ENCODE measurements around the gene DHRS12.

The DHRS12 gene, protein sequence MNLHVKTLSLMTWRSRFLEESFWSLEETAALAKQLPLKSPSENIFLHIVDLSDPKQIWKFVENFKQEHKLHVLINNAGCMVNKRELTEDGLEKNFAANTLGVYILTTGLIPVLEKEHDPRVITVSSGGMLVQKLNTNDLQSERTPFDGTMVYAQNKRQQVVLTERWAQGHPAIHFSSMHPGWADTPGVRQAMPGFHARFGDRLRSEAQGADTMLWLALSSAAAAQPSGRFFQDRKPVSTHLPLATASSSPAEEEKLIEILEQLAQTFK

GRCh38 chr13:51803422-51804294, at the start of gene DHRS12:
Gene DHRS12, minus strand, starts transcription at chr13:51804163. Its CDS starts 4,504 bp downstream, at chr13:51799659.
- DNase-seq: peak; percentile 83

- no peak for DNase-seq
These were observed 45.5 kb upstream of the DHRS12 start for GRCh38 chr13:51849145-51850101.

DNA sequence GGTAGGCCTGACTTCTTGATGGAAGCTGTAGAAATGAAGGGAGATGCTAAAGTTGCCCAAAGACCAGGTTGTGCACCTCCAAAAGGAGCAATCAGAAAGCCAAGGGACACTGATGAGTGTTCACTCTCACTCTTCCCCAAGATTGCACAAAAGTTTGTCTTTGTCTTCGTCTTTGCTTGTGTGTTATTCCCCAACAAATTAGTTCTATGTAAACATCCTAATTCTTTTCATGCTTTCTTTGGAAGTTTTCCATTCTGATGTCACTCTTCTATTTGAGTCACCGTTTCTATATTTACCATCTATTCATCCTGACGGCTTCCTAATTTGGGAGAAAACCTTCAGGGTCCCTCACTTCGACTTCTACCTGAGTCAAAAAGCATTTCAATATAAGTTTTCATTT, 44.7 kb upstream of the DHRS12 start:
- no peak for DNase-seq

- DNase-seq: no peak
These were observed 42.8 kb upstream of the DHRS12 start for GRCh38 chr13:51846756-51847155.

DNA sequence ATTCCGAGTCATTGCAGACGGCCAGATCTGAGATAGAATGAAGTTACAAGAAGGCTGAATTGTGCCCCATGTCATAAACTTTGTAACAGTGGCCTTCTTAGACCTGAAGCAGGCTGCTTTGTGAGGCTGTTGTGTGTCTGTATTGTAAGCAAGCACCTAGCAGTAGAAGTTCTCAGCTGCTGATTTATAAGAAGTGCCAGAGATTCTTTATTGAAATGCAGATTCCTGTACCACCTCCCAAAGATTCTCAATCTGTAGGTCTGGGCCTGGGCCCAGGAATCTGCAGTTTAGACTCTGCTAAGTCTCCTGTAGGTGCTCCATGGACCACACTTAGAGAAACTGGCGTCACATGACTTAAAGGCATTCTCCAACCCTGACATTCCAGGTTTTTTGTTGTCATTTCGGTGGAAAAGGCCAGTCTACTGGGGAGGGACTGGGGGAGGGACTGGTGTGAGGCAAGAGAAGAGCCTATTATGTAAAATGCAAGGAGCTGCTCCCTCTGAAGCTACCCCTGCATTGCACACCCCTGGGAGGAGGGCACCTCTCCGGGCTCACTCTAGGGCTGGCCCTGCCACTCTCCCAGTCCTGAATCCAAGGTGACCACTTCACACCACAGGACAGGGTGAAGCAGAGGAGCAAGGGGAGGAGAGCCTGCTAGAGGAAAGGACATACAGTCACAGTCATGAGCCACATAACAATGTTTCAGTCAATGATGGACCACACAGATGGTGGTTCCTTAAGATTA, 41.8 kb upstream of the DHRS12 start:
- no peak for DNase-seq

DNA sequence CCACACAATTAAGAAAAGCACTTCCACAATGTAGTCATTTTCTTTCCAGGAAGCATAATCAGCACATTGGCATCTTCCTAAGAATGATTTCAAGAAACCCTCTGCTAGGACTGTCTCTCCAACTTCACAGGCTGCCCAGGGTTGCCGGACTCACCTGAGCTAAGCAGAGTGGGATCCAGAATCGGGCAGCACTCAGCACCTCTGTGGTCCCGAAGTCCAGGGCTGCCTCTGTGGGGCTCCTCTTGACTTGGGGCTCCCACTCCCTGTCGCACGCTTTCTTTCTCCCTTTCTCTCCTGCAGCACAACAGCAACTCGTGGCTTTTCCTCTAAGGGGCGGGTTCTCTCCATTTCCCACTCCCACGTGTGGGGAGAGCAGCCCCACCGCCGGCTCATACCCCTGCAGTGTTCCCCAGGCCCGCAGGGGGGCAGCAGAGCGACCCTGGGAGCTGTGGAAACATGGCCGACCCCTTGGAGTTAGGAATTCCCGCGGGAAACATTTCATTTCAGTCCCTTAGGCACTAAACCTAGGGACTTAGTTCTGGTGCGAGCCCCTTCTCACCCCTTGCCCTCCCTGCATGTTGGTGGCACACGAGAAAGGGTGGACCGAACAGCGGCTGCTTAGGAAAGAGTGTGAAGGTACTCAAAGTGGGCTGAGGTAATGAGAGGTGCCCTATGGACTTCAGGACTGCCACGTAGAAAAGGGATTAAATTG, 41.1 kb upstream of the DHRS12 start, which contains the start of gene TMEM272:
TSS of gene TMEM272 (minus strand) at position 316 of the 712 bp plus-strand sequence. CDS start 6,647 bp downstream, outside the sequence.
- DNase-seq: peak; percentile 27

DNA sequence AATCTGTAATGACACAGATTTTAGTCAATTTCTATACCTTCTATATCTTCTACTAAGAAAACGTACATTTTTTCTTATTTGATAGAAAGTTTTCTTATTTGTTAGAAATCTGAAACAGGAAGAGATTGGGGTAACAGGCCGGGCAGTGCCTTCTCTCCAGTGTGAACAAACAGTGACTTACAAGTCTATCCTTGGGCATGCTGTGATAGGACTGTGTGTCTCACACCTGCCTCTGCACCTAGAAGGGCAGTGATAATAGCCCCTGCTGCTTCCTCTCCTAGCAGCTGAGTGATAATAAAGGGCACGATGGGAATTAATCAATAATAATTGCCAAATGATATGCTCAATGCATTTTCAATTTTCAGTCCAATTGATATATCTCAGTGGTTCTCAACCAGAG, 39.6 kb upstream of the DHRS12 start:
- no peak for DNase-seq

- no peak for DNase-seq
These were observed 37.8 kb upstream of the DHRS12 start for GRCh38 chr13:51841732-51842131.

- no peak for DNase-seq
These were observed 37.0 kb upstream of the DHRS12 start for GRCh38 chr13:51840917-51841316.

DNA sequence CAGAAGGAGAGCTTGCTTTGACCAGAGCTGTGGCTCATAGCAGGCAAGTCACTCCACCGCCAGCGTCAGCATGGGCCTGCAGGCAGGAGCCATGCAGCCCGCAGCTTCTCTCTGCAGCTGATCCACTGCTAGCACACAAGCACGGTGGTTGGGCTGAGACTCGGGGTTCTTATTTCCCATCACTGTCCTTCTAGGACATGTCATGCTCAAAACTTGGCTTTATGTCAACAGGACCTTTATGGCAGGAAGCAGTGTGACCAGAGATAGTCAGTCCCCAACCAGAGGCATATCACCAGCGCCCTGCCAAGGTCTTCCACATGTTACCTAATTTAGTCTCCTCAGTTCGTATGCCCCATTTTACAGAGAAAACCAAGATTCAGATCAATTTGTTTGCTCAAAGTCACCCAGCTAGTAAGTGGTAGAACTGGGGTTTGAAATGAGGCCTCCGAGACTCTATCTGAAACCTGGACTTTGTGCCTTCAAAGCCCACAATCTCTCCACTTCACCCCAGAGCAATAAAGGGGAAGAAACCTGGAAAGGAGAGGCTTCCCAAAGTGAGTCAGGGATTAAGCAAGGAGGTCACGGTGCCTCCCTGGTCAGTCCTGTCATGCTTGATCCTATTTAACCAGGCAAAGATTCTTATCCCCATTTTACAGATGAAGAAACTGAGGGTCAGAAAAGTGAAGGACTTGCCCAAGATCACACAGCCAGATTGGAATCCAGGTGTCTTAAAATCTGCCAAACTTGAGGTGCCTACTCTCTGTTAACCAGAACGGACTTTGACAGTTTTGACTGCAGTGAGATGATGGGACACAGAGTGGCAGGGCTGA, 36.0 kb upstream of the DHRS12 start:
- peak; percentile 28 for DNase-seq

DNA sequence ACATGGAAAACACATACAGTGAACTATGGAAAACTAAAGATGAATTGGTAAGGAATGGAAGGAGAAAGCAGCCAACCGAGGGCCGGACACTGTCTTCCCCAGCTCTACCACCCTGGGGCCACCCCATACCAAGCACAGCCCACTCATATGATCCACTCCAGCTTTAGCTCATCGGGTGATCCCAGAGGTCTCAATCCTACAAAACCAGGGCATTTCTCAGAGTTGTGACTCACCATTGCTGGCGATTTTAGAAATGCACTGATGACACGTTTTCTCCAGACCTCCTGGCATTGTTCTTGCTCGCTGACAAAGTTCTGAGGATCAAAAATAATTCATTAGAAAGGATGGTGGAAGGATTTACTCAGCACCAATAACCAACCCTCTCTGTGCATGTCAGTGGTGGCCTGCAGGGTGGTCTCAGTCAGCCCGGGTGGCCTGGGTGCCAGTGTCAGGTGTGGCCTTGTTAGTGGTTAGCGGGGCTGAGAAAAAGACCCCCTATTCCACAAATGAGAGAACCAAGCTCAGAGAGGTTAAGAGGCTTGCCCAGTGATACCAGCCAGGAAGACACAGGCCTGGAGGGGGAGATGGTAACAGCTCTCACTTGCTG, 34.4 kb upstream of the DHRS12 start:
- DNase-seq: no peak

- DNase-seq: no peak
These were observed 33.1 kb upstream of the DHRS12 start for GRCh38 chr13:51837016-51837415.

GRCh38 chr13:51834581-51835171, 30.7 kb upstream of the DHRS12 start:
- no peak for DNase-seq

- no peak for DNase-seq
These were observed 30.0 kb upstream of the DHRS12 start for GRCh38 chr13:51833980-51834379.

DNA sequence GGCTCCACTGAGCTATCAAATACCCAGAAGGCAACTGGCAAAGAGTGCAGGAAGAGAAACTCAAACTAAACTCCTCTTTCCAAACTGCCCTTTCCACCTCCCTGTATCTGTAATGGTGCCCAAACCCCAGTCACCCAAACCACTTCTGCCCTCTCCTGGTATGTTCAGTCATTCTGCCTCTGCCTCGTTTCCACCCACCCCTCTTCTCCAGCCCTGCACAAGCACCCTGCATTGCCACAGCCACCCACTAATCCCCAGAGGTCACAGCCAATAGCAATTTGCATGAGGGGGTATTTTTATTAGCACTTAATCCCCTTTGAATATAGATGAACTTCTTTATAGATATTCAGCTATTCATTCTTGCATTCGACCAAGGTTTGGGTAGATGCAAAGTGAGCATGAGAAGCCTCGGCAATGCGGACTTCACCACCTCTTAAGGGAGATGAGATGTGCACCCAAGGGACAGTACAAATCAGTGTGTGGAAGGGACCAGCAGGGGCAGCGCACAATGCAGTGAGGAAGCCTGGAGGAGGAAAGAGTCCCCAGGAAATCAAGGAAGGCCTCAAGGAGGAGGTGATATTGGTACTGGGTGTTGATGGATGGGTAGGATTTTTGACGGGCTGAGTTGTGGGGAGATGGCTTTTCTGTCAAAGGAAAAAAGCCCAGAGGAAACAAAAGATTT, 28.6 kb upstream of the DHRS12 start:
- peak; percentile 23 for DNase-seq

- DNase-seq: no peak
These were observed 27.6 kb upstream of the DHRS12 start for GRCh38 chr13:51831519-51831918.

GRCh38 chr13:51829568-51829899, 25.6 kb upstream of the DHRS12 start:
- no peak for DNase-seq

GRCh38 chr13:51828730-51829567, 25.0 kb upstream of the DHRS12 start:
- no peak for DNase-seq
